B cell (primary cell): ENCODE data around the gene DOP1B.

ENCODE experiments used
- EZH2 ChIP-seq: IDR thresholded peaks from 2 replicates; pipeline ENCODE4 v1.6.1; 2012; ENCODE audit warnings: borderline replicate concordance, low read depth, mild to moderate bottlenecking, moderate library complexity, low read length; ENCODE audit not compliant: insufficient read depth, poor library complexity, severe bottlenecking
- TF ChIP-seq, protein P1 (sequence below): fragments of 200-600 bp; IDR thresholded peaks from one replicate; pipeline ENCODE4 v1.8.0; 2022; ENCODE audit warnings: antibody characterized with exemption, mild to moderate bottlenecking

DNA sequence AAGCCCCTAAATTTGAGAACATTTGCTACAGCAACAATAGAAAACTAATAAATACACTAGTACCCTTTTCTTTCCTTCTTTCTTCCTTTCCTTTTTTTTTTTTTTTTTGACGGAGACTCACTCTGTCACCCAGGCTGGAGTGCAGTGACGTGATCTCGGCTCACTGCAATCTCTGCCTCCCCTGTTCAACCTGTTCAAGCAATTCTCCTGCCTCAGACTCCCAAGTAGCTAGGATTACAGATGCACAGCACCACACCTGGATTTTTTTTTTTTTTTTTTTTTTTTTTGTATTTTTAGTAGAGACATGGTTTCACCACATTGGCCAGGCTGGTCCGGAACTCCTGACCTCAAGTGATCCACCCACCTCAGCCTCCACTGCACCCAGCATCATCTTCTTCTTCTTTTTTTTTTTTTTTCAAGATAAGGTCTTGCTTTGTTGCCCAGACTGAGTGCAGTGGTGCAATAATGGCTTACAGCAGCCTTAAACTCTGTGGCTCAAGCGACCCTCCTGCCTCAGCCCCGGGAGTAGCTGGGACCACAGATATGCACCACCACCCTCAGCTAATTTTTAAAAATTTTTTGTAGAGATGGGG lies 41.4 kb upstream of the DOP1B start:
- TF ChIP-seq, protein P1, sequence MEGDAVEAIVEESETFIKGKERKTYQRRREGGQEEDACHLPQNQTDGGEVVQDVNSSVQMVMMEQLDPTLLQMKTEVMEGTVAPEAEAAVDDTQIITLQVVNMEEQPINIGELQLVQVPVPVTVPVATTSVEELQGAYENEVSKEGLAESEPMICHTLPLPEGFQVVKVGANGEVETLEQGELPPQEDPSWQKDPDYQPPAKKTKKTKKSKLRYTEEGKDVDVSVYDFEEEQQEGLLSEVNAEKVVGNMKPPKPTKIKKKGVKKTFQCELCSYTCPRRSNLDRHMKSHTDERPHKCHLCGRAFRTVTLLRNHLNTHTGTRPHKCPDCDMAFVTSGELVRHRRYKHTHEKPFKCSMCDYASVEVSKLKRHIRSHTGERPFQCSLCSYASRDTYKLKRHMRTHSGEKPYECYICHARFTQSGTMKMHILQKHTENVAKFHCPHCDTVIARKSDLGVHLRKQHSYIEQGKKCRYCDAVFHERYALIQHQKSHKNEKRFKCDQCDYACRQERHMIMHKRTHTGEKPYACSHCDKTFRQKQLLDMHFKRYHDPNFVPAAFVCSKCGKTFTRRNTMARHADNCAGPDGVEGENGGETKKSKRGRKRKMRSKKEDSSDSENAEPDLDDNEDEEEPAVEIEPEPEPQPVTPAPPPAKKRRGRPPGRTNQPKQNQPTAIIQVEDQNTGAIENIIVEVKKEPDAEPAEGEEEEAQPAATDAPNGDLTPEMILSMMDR: no peak
- TF ChIP-seq EZH2: no peak
